GM18520 (cell line): ENCODE data around the gene MBNL3.
"Not testable (repeated sequence)": the region's sequence is repeated elsewhere in the genome, so short reads cannot be mapped to it uniquely, and the experiment has no call there.

Experiments used
- ATAC-seq: cut with Tn5 transposase; IDR thresholded peaks from one replicate; pipeline ENCODE4 v1.9.1; 2021; ENCODE audit not compliant: unreplicated experiment

MBNL3 gene

DNA sequence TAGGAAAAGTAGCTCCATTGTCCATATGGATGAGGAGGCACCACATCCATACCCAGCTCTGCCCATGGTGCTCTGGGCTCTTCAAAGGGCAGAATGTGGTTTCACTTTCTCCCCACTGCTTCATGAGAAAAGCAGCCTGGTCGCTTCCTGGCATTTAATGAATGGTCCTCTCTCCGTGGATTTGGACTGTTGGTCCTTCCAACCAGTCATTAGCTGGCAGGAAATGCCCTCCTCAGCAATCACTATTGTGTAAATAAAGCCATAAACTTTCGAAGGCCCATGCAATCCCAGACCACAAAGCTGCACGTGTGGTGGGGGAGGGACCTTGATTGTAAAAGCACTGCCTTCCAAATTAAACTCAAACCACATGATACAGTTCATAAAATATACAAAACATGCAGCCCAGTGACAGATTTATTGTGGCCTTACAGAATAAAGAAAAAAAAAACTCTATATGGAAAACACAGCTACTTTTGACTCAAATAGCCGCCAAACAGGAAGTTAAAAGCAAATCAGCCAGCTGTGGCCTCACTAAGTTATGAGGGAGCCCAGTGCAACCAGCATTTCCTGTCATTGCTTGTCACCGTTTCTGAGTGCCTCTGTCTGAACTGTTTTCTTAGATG lies 8.1 kb downstream of the MBNL3 start:
- ATAC-seq: peak; percentile 71

DNA sequence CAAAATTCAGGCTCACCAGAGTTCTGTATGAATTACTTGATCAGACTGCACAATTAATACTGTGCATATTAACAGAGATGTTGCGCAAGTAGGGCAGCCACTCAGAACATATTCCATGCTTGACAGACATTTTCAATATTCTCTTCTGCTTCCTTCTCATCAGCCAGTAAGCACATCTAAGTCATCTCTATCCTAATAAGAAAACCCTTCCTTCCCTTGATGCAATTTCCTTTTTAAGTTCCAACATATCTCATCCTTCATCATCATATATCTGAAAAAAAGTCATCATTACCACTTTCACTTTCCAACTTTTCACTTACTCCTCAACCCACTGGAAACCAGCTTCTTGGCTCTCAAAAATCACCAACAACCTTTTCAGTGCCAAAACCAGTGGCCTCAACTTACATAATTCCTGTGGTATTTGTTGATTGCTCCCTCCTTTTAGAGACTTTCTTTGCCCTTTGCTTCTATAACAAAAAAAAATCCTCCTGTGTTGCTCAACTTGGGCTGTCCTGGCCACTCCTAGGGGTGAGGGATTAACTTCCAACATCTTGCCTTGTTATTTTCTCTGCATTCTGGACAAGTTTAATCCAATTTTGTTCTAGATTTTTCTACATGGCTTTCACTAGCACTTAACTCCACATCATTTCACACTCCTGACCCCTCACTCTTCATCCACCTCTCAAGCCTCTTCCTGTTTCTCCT lies 14.1 kb downstream of the MBNL3 start:
- ATAC-seq: no peak

DNA sequence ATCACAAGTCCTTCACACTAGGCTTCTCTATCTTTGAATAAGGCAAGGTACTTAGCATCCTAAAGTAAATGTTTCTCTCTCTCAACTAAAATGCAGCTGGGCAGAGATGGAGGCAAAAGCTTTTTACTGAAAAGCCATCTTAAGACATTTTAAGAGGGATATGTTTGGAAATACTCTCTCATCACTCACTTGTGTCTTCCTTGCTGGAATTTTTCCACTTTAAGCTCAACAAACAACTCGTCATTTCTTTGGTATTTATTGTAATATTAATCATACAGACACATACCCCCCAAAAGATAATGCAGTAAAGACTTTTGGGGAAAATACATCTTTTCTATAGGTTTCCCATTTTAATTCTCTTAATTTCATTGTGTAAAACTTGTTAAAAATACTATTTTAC lies 16.4 kb downstream of the MBNL3 start:
- ATAC-seq: no peak

DNA sequence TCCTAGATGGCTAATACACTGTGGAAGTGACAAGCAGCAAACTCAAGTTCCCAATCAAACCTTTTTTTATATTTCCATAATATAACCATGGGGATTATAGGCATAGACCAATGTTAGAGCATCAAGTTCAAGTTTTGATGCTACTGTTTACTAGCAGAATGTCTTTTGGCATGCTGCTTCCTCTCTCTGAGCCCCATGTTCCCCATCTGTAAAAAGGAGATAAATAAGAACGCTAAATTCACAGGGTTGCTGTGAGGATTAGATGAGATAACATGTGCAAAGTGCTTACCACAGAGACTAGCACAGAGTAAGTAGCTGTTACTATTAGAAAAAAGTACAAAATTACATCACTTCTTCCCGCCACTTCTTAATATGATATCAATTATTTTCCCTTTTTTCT lies 18.0 kb downstream of the MBNL3 start:
- no peak for ATAC-seq

DNA sequence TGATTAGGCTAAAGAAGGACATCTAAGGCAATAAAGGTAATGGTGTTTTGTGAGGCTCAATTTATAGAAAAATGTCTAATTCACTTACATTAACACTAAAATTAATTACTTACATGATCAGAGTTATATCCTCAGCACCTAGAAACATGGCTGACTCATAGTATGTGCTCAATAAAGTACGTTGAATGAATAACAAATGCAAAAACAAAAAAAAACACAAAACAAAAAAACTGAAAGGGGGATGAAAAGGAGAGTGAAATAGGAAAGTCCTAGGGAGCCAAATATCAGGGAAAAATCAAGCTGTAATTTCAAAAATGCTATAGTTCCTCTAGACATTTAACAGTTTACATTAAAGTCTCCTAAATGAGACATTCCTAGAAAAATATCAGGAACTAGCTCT lies 18.7 kb downstream of the MBNL3 start:
- ATAC-seq: no peak

DNA sequence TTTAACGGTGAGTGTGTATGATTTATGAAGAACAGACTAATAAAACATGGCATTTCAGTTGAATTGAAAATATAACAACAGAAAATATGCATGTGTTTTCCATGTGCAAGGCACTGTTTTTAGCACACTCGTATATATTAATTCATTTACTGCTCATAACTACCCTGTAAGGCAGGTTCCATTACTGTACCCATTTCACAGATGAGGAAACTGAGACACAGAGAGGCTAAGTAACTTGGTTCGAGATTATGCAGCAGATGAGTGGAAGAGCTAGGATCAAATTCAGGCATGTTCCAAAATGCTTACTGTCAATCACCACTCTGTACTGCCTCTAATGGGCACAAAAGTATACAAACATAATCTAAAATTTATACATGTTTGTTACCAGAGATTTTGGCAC lies 20.4 kb downstream of the MBNL3 start:
- no peak for ATAC-seq

DNA sequence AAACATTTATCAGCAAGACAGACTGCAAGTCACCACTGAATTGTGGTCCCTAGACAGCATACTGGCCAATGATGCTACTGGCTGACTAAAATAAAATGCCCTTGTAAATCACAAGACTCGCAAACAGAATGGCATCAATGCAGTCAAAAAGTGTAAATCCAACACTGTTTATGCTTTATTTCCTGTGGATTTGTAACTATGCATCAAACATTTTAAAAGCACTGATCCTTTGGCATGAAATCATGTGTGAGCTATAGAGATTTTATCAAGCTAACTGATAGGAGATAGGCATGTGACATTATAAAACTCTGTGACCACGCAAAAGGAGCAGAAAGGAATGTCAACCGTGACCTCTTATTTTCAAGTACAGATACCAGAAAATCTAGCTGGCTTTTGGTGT lies 20.8 kb downstream of the MBNL3 start:
- ATAC-seq: no peak

DNA sequence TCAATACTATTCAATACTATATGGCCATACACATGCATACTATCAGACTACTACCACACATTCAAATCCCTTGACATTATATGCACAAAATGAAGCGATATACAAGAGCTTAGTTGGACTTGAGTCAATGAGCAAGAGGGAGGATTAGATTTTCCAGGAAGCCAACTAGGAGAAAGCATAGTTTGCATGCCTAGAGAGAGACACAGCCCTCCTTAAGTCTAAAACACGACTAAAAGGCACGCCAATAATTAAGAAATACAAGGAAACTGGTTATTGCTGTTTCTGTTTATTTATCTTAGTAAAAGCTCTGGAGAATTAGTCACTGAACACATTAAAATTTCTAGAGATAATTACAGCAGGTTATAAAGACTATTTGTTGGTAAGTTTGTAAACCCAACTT lies 21.8 kb downstream of the MBNL3 start:
- no peak for ATAC-seq

DNA sequence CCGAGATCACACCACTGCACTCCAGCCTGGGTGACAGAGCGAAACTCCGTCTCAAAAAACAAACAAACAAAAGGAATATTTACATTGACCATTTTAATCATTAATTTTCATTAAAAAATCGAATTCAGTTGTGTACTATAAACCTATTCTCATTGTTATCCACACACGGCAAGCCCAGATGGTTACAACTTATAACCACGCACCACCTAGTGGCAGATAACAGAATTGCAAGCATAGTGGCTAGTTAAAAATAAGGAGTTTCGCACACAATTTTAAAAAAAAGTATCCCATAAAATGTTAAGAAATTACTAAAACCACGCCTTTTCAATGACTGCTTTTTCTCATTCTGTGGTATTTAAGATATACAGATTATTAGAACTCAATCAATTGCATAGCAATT lies 25.4 kb downstream of the MBNL3 start:
- ATAC-seq: no peak

DNA sequence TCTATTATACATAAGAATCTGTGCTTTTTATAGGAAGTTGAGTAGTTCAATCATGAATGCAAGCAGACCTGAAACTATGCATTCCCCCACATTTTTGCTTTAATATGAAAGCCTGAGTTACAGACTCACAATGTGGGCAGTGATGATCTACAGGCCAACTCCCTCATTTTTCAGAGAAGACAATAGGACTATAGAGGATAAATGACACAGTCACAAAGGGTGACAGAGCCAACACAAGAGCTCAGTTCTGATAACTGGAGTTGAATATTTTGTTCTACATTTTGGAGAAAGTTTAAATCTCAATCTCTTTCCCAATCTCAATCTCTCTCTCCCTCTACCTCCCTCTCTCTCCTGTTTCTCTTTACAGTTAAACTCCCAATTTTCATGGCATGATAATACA lies 27.0 kb downstream of the MBNL3 start:
- no peak for ATAC-seq

DNA sequence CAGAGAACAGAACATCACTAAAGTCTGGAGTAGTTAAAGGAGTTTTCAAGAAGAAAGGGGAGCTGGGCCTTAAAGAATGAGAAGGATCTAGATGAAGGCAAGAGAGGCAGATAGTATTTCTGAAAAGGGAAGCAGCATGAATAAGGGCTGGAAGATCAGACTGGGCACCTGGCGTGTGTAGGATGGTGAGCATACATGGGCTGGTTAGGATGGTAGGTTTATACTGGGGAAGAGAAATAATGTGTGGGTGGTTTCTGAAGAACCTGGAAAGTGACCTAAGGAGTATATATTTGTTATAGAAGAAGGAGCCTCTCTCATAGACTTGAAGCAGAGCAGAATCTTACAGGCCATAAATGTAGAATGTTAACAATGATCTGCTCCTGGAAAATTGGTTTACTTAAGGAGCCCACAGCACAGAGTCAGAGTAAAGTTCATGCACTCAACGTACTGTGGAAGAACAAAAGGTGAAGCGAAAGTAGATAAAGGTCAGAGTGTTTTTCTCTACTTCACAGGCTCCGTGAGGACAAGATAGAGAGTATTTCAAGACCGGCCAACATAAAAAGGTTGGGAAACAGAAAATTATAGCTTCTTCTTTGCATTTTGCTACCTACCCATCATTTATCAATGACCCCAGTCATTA lies 35.8 kb downstream of the MBNL3 start:
- no peak for ATAC-seq

DNA sequence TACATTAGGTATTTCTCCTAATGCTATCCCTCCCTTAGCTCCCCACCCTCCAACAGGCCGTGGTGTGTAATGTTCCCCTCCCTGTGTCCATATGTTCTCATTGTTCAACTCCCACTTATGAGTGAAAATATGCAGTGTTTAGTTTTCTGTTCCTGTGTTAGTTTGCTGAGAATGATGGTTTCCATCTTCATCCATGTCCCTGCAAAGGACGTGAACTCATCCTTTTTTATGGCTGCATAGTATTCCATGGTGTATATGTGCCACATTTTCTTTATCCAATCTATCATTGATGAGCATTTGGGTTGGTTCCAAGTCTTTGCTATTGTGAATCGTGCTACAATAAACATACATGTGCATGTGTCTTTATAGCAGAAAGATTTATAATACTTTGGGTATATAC lies 42.9 kb downstream of the MBNL3 start:
- ATAC-seq: not testable (repeated sequence)

DNA sequence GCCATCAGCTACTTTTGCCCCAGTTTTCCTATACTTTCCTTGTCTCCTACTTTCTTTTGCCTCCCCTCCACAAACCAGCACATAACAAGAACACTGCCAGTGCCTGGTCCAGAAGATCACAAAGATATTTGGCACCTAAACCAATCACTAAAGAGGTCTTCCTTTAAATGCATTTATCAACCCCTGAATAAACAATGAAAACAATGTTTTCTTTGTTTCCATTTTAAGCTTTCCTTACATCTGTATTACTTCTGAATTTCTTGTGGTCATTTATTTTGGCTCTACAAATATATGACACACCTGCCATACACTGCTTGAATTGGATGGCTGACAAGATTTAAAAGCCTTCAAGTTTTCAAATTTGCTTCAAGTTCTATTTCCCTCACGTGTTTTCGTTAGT lies 43.9 kb downstream of the MBNL3 start:
- ATAC-seq: no peak

DNA sequence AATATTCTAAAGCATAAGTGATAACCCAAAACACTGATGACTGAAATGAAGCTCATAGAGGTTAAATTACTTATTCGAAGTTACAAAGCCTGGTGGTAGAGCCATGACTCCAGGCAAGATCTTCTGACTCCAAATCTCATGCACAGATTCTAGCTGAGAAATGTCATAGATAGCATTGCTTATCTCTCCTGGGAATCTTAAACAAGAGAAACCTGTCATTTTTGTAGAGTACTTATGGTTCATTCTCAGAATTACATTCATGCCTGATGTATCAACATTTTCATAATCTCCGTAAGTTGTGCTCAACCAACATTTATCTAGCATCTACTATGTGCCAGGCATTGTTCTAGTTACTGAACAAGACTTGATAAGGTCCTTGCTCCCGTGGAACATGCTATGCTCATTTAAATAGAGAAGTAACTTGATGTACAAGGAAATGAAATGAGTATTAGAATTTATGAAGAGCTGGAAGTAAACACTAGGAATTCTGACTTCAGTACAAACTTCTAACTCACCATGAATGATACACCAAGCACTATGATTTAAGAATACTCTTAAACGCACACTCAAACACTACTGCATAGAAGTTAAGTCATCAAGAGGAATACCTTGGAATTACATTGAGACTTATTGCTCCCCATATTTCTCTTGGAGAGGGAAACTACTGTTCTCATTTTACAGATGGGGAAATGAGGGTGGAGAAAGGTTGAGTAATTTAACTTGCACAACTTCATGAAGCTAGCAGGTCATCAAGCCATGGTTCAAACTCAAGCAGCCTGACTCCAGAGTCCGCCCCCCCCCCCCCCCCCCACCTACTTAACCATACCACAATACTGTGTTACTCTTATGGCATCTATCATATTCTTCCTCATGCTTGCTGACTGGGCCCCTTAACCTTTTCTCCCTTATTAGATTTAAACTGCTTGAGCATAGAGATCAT lies 45.4 kb downstream of the MBNL3 start:
- ATAC-seq: no peak

DNA sequence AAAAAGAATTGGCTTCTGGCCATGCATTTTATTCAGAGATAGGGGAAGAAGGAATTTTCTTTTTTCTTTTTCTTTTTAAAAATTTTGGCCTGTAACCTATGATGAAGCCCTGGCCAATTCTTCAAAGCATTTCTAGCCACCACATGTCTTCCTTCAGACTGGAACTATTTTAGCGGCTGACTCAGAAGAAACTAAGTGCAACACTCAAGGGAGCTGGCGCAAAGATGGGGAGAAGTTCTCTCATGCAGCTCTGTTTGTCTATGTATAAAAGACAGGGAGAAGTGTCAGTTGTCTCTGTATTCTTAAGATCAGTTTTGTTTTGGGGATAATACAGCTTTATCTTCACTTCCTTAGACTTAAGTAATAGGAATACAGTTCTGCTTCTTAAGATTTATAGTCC lies 46.1 kb downstream of the MBNL3 start:
- no peak for ATAC-seq

DNA sequence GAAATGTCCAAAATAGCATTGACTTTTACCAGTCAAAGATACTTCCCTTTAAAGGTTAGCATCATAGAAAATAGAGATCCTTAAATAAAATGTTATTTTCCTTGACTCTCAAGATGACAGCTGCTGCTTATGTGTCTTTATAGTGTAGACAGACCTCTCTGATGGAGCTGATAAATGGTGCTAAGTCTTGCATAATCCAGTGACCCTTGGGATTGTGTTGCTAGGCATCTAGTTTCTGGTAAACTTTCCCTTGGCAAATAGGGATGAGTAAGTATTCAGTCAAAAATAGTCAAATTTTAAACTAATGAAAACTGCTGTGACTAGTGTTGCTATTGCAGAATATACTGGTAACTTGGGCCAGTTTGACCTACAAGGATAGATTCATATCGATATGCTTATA lies 53.6 kb downstream of the MBNL3 start:
- ATAC-seq: no peak

DNA sequence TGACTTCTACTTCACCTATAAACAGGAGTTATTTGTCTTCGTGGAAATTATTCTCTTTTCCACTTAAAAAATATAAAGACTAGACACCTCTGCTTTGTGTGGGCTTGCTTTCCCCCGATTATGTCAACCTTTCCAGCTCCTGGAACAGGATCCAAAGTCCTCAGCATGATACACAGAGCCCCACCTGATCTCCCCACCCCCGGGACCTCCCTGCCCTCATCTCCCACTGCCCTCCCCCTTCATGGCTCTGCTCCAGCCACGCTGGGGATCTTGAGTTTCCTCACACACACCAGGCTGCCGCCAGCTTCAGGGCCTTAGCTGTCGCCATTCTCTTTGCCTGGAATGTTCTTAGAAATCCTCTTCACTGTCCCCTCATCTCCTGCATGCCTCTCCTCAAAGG lies 55.3 kb downstream of the MBNL3 start:
- no peak for ATAC-seq

DNA sequence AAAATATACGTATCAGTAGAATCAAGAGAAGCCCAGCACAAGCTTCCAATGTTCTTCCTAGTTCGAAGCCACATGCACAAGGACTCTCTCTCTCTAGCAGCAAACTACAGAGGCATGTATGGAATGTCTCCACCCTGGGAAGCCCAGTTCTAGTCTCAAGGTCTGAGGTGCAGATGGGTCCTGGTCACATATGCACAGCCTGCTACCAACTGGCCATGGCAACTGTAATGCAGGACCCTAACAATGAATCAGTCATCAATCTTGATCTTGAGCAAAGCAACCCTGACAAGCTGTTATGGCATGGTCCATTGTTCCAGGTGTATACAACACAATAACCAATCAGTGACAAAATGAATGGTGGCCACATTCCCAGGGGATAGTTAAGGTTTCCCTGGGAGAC lies 55.8 kb downstream of the MBNL3 start:
- no peak for ATAC-seq

DNA sequence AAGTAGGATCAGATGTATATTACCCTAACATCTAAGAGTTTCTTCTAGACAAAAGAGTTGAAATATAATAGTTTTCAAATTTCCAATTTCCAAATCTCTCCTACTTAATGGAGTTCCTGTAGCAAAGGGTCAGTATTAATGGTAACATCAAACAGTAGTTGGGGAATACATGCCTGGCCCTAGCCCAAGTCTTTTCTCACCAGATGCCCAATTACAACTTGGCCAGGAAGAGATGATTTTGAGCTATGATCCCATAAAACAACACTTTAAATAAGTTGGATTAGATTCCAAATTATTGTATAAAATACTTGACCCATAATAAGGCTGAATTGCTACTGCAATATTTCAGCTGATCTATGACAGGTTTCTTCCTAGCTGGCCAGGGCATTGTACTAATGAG lies 59.9 kb downstream of the MBNL3 start:
- ATAC-seq: no peak

DNA sequence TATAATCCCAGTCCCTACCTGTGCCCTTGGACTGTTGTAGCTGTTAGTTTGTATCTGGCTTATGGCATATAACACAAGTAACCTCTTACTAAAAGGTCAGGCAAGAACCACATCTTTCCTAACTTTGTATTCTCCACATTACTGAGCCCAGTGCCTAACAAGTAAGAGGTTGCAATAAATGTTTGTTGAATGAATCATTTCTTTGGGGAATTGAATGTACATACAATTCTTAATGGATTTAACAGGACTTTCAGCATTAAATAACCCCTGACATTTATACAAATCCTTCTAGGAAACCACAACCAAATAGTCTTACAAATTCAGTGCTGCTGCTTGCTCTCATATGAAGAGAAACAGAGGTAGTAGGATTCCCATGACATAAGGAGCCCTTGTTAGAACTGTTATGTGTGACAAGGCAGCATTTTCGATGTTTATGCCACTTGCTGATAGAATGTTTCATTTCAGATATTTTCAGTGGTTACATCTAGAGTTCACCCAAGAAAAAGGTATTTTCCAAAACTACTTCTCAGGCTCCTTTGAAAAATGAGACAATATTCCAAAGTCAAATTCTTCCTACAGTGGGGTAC lies 62.0 kb downstream of the MBNL3 start:
- ATAC-seq: no peak

DNA sequence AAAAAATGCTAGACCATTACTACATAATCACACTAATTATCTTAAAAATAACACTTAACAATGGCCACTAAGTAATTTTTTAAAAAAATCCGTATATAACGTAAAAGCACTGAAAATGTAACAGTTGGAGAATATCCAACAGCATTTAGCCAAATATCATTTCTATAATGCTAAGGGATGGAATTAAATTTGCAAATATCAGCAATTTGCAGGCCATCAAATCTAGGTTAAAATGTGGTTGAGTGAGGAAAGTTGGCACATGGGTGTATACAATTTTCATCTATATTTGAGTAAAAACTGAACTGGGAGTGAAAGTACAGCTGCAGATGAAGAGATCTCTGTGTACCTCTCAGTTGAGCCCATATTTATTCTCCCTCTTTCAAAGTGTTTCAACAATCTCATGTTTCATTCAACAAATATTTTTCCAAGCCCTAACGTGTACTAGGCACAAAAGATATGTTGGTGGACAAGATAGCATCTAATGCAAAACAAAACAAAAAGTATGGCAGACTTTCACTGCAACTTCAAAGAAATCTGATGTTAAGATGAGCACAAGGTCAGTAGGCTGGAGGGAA lies 63.0 kb downstream of the MBNL3 start:
- no peak for ATAC-seq
